PC-9 (cell line): ENCODE results near the gene TRIM37.

Experiments
- EZH2 ChIP-seq: fragments of 200-600 bp; sonication (generic); IDR thresholded peaks from 2 replicates; pipeline ENCODE4 v1.8.0; 2017; ENCODE audit warnings: antibody characterized with exemption, low read depth
- TF ChIP-seq, protein P1 (sequence below): fragments of 200-600 bp; sonication (generic); conservative IDR thresholded peaks from 2 replicates; pipeline ENCODE4 v1.6.1; 2017; ENCODE audit warnings: mixed run types, antibody characterized with exemption, mild to moderate bottlenecking, moderate library complexity

DNA sequence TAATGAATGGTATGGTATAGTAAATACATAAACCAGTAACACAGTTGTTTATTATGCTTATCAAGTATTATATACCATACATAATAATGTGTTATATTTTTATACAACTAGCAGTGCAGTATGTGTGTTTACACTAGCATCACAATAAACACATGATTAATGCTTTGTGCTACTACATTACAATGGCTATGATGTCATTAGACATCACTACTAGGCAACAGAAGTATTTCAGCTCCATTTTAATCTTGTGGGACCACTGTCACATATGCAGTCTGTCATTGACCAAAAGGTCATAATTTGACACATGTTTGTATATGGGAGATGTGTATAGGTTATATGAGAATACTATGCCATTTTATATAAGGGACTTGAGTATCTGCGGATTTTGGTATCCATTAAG, 32.7 kb downstream of the TRIM37 start:
- TF ChIP-seq, protein P1, sequence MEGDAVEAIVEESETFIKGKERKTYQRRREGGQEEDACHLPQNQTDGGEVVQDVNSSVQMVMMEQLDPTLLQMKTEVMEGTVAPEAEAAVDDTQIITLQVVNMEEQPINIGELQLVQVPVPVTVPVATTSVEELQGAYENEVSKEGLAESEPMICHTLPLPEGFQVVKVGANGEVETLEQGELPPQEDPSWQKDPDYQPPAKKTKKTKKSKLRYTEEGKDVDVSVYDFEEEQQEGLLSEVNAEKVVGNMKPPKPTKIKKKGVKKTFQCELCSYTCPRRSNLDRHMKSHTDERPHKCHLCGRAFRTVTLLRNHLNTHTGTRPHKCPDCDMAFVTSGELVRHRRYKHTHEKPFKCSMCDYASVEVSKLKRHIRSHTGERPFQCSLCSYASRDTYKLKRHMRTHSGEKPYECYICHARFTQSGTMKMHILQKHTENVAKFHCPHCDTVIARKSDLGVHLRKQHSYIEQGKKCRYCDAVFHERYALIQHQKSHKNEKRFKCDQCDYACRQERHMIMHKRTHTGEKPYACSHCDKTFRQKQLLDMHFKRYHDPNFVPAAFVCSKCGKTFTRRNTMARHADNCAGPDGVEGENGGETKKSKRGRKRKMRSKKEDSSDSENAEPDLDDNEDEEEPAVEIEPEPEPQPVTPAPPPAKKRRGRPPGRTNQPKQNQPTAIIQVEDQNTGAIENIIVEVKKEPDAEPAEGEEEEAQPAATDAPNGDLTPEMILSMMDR = no peak
- no peak for TF ChIP-seq EZH2
